Colonic mucosa (tissue), 4 donors: Measurements from ENCODE around the gene SNN. TPM values are rescaled to one million over a fixed set of nuclear protein-coding genes. Genes with fewer than 3 reads are reported as not detected.

Source experiments
- DNase-seq: peaks from one replicate; pipeline ENCODE4 v3.0.0-alpha.2; 2020
- H3K27ac ChIP-seq: fragments of 200-600 bp; one replicate; pipeline ENCODE4 v1.8.0; 2021
- H3K27me3 ChIP-seq: fragments of 200-600 bp; one replicate; pipeline ENCODE4 v1.8.0; 2021
- H3K36me3 ChIP-seq: fragments of 200-600 bp; one replicate; pipeline ENCODE4 v1.8.0; 2021
- H3K4me1 ChIP-seq: fragments of 200-600 bp; one replicate; pipeline ENCODE4 v1.8.0; 2021; ENCODE audit warnings: mild to moderate bottlenecking
- H3K4me3 ChIP-seq: fragments of 200-600 bp; one replicate; pipeline ENCODE4 v1.8.0; 2021
- H3K9ac ChIP-seq, 2 donors: one replicate each; pipeline ENCODE4 v1.7.0; 2013; ENCODE audit warnings: control low read depth in 2 of 2, low read depth in 2 of 2, low read length in 2 of 2
- H3K9me3 ChIP-seq: fragments of 200-600 bp; one replicate; pipeline ENCODE4 v1.8.0; 2021
- intact Hi-C: fragments of 100-400 bp; cut with DNase I; formaldehyde crosslinking; loops from one replicate; pipeline ENCODE4 v1.14.1; 2022
- total RNA-seq, 2 donors: library from RNA; stranded (reverse); fragmentation: NEBNext Ultra II Directional in 1 of 2; extraction: Animal tissue kit (Norgen Biotek cat#: 25700) in 1 of 2; gene quantifications; one replicate each; pipeline ENCODE4 v1.2.1, GENCODE V29; 2021
- TF ChIP-seq, protein P1 (sequence below): fragments of 200-600 bp; IDR thresholded peaks from one replicate; pipeline ENCODE4 v1.8.0; 2022; ENCODE audit warnings: antibody characterized with exemption, mild to moderate bottlenecking
- donor health status: healthy.
- donor health status: DM: no; HTN: no; CAD: no.
- donor health status: DM: no; HTN: no; CAD: no.

The SNN gene
- total RNA-seq, 2 donors from 2014 or later: 2.4 to 5.6 TPM

- DNase-seq: peak; percentile 70
- TF ChIP-seq, protein P1, sequence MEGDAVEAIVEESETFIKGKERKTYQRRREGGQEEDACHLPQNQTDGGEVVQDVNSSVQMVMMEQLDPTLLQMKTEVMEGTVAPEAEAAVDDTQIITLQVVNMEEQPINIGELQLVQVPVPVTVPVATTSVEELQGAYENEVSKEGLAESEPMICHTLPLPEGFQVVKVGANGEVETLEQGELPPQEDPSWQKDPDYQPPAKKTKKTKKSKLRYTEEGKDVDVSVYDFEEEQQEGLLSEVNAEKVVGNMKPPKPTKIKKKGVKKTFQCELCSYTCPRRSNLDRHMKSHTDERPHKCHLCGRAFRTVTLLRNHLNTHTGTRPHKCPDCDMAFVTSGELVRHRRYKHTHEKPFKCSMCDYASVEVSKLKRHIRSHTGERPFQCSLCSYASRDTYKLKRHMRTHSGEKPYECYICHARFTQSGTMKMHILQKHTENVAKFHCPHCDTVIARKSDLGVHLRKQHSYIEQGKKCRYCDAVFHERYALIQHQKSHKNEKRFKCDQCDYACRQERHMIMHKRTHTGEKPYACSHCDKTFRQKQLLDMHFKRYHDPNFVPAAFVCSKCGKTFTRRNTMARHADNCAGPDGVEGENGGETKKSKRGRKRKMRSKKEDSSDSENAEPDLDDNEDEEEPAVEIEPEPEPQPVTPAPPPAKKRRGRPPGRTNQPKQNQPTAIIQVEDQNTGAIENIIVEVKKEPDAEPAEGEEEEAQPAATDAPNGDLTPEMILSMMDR: no peak
- H3K27ac ChIP-seq: peak overlapping the region; percentile 64
- peak overlapping the region; percentile 61 to 73 for H3K9ac ChIP-seq
- H3K9me3 ChIP-seq: no peaks in the 10 kb centered on the region
- intact Hi-C loops: no loop called here
- no peaks in the 10 kb centered on the region for H3K27me3 ChIP-seq
- peaks cover 3% of the 10 kb centered on the region for H3K4me1 ChIP-seq
- no peaks in the 10 kb centered on the region for H3K36me3 ChIP-seq
- no peak overlapping the region for H3K4me3 ChIP-seq
Measured at GRCh38 chr16:11636172-11636721, 32.0 kb upstream of the SNN start.

DNA sequence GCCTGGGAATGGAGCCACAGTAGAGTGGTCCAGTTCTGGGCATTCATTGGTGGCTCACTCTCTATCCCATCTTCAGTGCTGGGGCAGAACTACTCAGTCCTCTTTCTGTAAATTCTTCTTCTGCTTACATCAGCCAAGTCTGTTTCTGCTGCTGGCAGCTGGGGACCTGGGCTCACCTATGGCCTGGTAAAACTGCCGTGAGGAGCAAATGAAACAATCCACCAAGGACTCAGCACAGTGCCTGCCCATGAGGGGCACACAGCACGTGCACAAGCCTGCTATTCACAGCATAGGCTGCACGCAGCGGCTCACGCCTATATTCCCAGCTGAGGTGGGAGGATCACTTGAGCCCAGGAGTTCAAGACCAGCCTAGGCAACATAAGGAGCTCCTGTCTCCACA lies 30.9 kb upstream of the SNN start:
- H3K27ac ChIP-seq: no peak overlapping the region
- peaks cover 5% of the 10 kb centered on the region for H3K4me1 ChIP-seq
- intact Hi-C loops: no loop called here

DNA sequence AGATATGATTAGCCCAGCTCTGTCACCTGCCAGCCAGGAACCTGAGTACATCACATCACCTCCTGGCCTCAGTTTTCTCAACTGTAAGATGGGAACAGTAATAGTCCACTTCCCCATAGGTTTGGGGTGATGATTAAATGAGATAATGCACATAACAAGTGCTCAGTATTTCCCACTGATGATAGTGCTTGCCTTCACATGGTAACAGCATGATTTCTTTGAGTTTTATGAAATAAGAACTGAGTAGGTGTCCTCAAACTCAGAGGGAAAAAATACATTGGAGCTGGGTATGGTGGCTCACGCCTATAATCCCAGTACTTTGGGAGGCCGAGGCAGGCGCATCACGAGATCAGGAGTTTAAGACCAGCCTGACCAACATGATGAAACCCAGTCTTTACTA lies 30.1 kb upstream of the SNN start:
- H3K36me3 ChIP-seq: no peaks in the 10 kb centered on the region
- no peak overlapping the region for H3K4me3 ChIP-seq
- no peak overlapping the region for H3K9ac ChIP-seq
- H3K9me3 ChIP-seq: no peaks in the 10 kb centered on the region
- H3K27ac ChIP-seq: no peak overlapping the region
- TF ChIP-seq, protein P1: no peak
- intact Hi-C loops: no loop called here
- no peaks in the 10 kb centered on the region for H3K27me3 ChIP-seq
- DNase-seq: no peak
- peaks cover 5% of the 10 kb centered on the region for H3K4me1 ChIP-seq

More for the DNA sequence above, 30.9 kb upstream of the SNN start:
- no peaks in the 10 kb centered on the region for H3K27me3 ChIP-seq
- H3K4me3 ChIP-seq: no peak overlapping the region
- no peak for DNase-seq
- H3K36me3 ChIP-seq: no peaks in the 10 kb centered on the region
- TF ChIP-seq, protein P1: no peak
- H3K9me3 ChIP-seq: no peaks in the 10 kb centered on the region
- H3K9ac ChIP-seq: no peak overlapping the region

GRCh38 chr16:11639008-11639562 lies 29.2 kb upstream of the SNN start:
- H3K27ac ChIP-seq: no peak overlapping the region
- intact Hi-C loops: no loop called here

DNA sequence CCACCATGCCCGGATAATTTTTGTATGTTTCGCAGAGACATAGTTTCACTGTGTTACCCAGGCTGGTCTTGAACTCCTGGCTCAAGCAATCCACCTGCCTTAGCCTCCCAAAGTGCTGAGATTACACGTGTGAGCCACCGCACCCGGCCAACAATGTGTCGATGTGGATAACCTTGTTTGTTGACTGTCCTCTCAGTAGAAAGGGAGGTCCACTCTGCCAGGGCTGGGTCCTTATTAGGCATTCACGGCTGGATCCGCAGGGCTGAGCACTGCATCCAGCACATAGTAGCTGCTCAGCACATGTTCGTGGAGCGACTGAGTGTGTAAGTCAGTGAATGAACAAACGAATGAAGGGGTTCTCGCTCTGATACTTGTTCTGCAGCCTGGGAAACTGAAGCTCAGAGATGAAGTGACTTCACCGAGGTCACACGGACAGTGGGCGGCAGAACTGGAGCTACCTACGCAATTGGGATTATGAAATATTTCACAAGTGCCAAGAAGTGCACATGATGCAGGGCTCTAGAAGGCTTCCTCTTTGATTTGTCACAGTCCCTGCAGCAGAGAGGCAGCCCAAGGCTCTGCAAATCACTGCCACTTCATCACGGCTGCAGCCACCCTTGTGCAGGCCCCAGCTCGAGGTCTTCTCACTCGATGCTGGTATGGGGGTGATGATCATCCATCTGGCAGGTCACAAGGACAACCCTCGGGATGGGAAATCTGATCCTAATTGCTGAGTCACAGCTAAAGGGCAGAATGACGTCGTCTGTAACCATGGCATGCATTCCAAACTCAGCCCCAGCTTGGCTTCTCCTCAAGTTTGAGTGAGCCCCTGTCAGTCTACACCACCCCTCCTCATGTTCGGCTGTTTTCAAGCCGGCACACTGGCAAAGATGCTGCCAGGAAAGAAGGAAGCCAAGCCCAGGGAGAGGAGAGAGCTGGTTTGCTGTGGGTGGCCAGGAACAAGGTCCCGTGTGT lies 28.0 kb upstream of the SNN start:
- intact Hi-C loops: loop anchor here (2.0 kb wide), 2 partner anchors 107 to 233 kb away; no protein-coding TSS in a partner anchor
- TF ChIP-seq, protein P1: no peak
- peak; percentile 58 for DNase-seq
- Histone ChIP-seq H3K27me3 (no peaks in the 10 kb centered on the region), H3K9ac (peak overlapping the region; percentile 30 to 40), H3K36me3 (no peaks in the 10 kb centered on the region), H3K27ac (peak overlapping the region; percentile 56), H3K4me1 (peaks cover 5% of the 10 kb centered on the region), H3K9me3 (no peaks in the 10 kb centered on the region), H3K4me3 (no peak overlapping the region)

More at GRCh38 chr16:11639008-11639562, 29.2 kb upstream of the SNN start:
- no peak overlapping the region for H3K4me3 ChIP-seq
- H3K9me3 ChIP-seq: no peaks in the 10 kb centered on the region
- no peak for DNase-seq
- peaks cover 5% of the 10 kb centered on the region for H3K4me1 ChIP-seq
- H3K9ac ChIP-seq: no peak overlapping the region
- no peaks in the 10 kb centered on the region for H3K36me3 ChIP-seq
- TF ChIP-seq, protein P1: no peak
- H3K27me3 ChIP-seq: no peaks in the 10 kb centered on the region
